Raji (cell line): ENCODE data around the gene CDT1.

ENCODE experiments used
- POLR2A ChIP-seq: IDR thresholded peaks from 2 replicates; pipeline ENCODE4 v1.6.1; 2011; ENCODE audit warnings: low read depth, low read length, control low read depth; ENCODE audit not compliant: insufficient read depth

The CDT1 gene

GRCh38 chr16:88825146-88825545, 21.6 kb downstream of the CDT1 start:
- no peak for TF ChIP-seq POLR2A

- no peak for TF ChIP-seq POLR2A
Observed at GRCh38 chr16:88826070-88826840, 22.7 kb downstream of the CDT1 start.

GRCh38 chr16:88827727-88828126, 24.1 kb downstream of the CDT1 start:
- no peak for TF ChIP-seq POLR2A

GRCh38 chr16:88828711-88829110, 25.1 kb downstream of the CDT1 start:
- no peak for TF ChIP-seq POLR2A

GRCh38 chr16:88830258-88830657, 26.7 kb downstream of the CDT1 start:
- TF ChIP-seq POLR2A: no peak

- no peak for TF ChIP-seq POLR2A
Observed at GRCh38 chr16:88830783-88831182, 27.2 kb downstream of the CDT1 start.

- TF ChIP-seq POLR2A: no peak
Observed at GRCh38 chr16:88831838-88832237, 28.2 kb downstream of the CDT1 start.

- TF ChIP-seq POLR2A: no peak
Observed at GRCh38 chr16:88833086-88833485, 29.5 kb downstream of the CDT1 start.

- no peak for TF ChIP-seq POLR2A
Observed at GRCh38 chr16:88834670-88835069, 31.1 kb downstream of the CDT1 start.

GRCh38 chr16:88835383-88835782, 31.8 kb downstream of the CDT1 start:
- TF ChIP-seq POLR2A: no peak

- TF ChIP-seq POLR2A: no peak
Observed at GRCh38 chr16:88835818-88836217, 32.2 kb downstream of the CDT1 start.

GRCh38 chr16:88836791-88837190, 33.2 kb downstream of the CDT1 start:
- TF ChIP-seq POLR2A: no peak

- no peak for TF ChIP-seq POLR2A
Observed at GRCh38 chr16:88837806-88838205, 34.2 kb downstream of the CDT1 start.

- TF ChIP-seq POLR2A: no peak
Observed at GRCh38 chr16:88838566-88838965, 35.0 kb downstream of the CDT1 start.

GRCh38 chr16:88839026-88839529, 35.5 kb downstream of the CDT1 start:
- TF ChIP-seq POLR2A: no peak

GRCh38 chr16:88839745-88840599, 36.4 kb downstream of the CDT1 start:
- no peak for TF ChIP-seq POLR2A
